Measurements from ENCODE around the gene FOXO4. TPM values are rescaled to one million over a fixed set of nuclear protein-coding genes. Genes with fewer than 3 reads are reported as not detected.

Gene FOXO4
- total RNA-seq, 1 donor from 2014 or later, result 12.0 TPM

DNA sequence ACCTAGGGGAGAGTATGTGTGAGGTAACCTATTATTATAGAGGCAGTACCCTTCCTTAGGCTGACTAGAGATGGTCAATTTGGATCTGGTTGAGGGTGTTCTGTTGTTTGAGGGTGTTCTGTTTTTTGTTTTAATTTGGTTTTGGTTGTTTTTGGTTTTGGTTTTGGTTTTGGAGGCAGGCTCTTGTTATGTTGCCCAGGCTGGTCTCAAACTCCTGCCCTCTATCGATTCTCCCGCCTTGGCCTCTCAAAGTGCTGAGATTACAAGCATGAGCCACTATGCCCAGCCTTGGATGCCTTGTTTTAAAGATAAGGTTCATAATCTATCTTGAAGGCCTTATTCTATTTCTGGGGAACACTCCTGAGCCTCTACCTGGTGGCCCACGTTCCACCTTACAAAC, 10.0 kb downstream of the FOXO4 start:
- no peak overlapping the region for H3K27ac Mint-ChIP-seq (ENCODE audit: unreplicated experiment)

DNA sequence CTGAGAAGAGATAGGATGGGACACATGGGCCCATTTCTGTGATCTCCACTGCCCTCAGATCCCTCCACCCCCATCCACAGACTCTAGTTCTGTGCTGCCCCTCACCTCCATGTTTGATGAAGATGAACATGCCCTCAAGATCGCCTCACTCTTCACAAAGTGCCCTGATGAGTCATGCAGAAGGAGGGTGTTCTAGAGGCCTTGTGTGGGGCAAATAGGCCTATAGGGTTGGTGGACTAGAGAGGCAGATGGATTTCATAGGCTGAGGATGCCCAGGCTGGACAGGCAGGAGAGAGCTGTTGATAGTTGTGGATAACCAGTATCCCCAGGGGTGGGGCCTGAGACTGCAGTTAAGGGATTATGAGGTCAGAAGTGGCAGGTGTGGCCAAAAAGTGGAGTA, 10.8 kb downstream of the FOXO4 start, which contains the start of gene CXorf65:
CXorf65 (minus strand) TSS at position 314 of the 400 bp plus-strand sequence; CDS start at position 130, 184 bp downstream.
- H3K27ac Mint-ChIP-seq (ENCODE audit: unreplicated experiment), result peak within 1 kb of the TSS; percentile 86
- H3K4me1 Mint-ChIP-seq, result peaks cover 52% of the 10 kb centered on the region
- TF ChIP-seq, protein P1, sequence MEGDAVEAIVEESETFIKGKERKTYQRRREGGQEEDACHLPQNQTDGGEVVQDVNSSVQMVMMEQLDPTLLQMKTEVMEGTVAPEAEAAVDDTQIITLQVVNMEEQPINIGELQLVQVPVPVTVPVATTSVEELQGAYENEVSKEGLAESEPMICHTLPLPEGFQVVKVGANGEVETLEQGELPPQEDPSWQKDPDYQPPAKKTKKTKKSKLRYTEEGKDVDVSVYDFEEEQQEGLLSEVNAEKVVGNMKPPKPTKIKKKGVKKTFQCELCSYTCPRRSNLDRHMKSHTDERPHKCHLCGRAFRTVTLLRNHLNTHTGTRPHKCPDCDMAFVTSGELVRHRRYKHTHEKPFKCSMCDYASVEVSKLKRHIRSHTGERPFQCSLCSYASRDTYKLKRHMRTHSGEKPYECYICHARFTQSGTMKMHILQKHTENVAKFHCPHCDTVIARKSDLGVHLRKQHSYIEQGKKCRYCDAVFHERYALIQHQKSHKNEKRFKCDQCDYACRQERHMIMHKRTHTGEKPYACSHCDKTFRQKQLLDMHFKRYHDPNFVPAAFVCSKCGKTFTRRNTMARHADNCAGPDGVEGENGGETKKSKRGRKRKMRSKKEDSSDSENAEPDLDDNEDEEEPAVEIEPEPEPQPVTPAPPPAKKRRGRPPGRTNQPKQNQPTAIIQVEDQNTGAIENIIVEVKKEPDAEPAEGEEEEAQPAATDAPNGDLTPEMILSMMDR (conservative IDR thresholded peaks at IDR 0.05), result no peak
- no peaks in the 10 kb centered on the region for H3K27me3 Mint-ChIP-seq (ENCODE audit: low read depth)
- no peak for DNase-seq (ENCODE audit: low read depth, low spot score)
- H3K9me3 Mint-ChIP-seq, result peaks cover 4% of the 10 kb centered on the region
- H3K36me3 Mint-ChIP-seq (ENCODE audit: low read depth), result peaks cover 2% of the 10 kb centered on the region
- H3K4me3 Mint-ChIP-seq, result peak within 1 kb of the TSS; percentile 44

More for the DNA sequence above, 10.0 kb downstream of the FOXO4 start:
- TF ChIP-seq, protein P1 (conservative IDR thresholded peaks at IDR 0.05), result no peak
- Mint-ChIP-seq H3K36me3 (ENCODE audit: low read depth) (peaks cover 2% of the 10 kb centered on the region), H3K9me3 (peaks cover 4% of the 10 kb centered on the region), H3K4me3 (no peak overlapping the region), H3K4me1 (peaks cover 52% of the 10 kb centered on the region), H3K27me3 (ENCODE audit: low read depth) (peaks cover 3% of the 10 kb centered on the region)
- DNase-seq (ENCODE audit: low read depth, low spot score), result no peak

DNA sequence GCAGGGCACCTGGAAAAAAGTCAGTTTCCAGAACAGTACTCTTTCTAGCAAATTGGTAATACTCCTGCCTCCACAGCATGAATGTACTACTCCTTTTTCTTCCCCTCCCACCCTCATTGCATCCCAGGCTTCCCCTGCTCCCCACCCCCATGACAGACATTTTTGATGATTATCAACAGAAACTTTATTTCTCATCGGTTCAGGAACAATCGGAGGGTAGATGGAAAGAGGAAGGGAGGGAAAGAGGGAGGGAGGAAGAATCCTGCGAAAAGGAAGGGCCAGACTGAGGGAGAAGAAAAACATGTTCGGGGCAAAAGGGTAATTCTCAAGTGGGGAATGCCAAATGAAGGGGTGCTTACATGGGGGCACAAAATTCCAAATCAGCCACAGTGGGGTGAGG, 11.6 kb downstream of the FOXO4 start:
- H3K4me1 Mint-ChIP-seq, result peaks cover 52% of the 10 kb centered on the region
- peaks cover 6% of the 10 kb centered on the region for H3K9me3 Mint-ChIP-seq
- peaks cover 2% of the 10 kb centered on the region for H3K36me3 Mint-ChIP-seq (ENCODE audit: low read depth)
- DNase-seq (ENCODE audit: low read depth, low spot score), result no peak
- TF ChIP-seq, protein P1 (conservative IDR thresholded peaks at IDR 0.05), result no peak
- no peak overlapping the region for H3K27ac Mint-ChIP-seq (ENCODE audit: unreplicated experiment)
- H3K4me3 Mint-ChIP-seq, result peak overlapping the region; percentile 44
- no peaks in the 10 kb centered on the region for H3K27me3 Mint-ChIP-seq (ENCODE audit: low read depth)

DNA sequence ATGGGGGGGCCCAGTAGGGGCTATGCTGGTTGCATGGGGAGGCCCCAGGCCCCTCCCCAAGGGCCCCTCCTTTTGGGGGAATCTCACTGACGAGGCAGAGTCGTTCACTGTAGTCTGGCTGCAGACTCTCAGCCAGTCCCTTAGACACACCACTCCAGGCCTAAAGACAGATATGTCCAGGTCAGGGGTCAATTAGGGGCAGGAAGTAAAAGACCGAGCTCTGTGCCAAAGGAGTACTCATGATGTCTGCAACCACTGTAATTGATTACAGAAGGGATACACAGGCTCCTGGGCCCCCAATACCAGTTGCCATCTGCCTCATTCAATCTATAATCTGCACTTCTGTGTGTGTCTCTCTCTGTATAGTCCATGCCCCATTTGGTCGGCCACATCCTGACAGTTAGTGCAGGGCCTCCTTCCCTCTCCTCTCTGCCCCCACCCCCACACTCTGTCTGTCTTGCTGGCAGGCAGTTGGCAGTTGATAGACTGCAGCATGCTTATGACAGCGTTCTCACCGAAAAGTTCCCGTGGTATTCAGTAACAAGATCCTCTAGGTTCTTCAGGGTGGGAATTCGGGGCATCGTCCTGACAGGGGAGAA, 12.2 kb downstream of the FOXO4 start:
- no peak for DNase-seq (ENCODE audit: low read depth, low spot score)
- peak overlapping the region; percentile 83 for H3K27ac Mint-ChIP-seq (ENCODE audit: unreplicated experiment)
- TF ChIP-seq, protein P1 (conservative IDR thresholded peaks at IDR 0.05), result no peak
- peaks cover 2% of the 10 kb centered on the region for H3K36me3 Mint-ChIP-seq (ENCODE audit: low read depth)
- H3K9me3 Mint-ChIP-seq, result peaks cover 7% of the 10 kb centered on the region
- H3K4me1 Mint-ChIP-seq, result peaks cover 45% of the 10 kb centered on the region
- H3K27me3 Mint-ChIP-seq (ENCODE audit: low read depth), result no peaks in the 10 kb centered on the region
- H3K4me3 Mint-ChIP-seq, result peak overlapping the region; percentile 44

DNA sequence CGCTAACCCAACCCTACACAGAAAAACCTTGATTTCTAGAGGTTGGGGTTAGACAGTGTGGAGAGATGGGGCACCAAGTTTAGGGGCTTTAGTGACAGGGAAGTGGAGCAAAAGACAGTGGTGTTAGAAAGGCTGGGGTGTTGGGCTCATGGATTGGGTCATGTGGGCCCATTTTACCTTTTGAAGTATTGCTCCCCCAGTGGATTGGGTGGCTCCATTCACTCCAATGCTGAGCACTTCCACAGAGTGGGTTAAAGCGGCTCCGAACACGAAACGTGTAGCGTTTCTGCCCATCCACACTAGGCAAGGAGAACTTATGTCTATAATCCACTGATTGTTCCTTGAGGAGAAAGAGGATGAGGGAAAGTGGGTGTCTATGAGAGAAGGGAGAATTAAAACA, 13.4 kb downstream of the FOXO4 start:
- Mint-ChIP-seq H3K36me3 (ENCODE audit: low read depth) (peaks cover 2% of the 10 kb centered on the region), H3K4me3 (no peak overlapping the region), H3K27me3 (ENCODE audit: low read depth) (no peaks in the 10 kb centered on the region), H3K9me3 (peaks cover 10% of the 10 kb centered on the region), H3K27ac (ENCODE audit: unreplicated experiment) (no peak overlapping the region), H3K4me1 (peaks cover 36% of the 10 kb centered on the region)
- no peak for DNase-seq (ENCODE audit: low read depth, low spot score)
- TF ChIP-seq, protein P1 (conservative IDR thresholded peaks at IDR 0.05), result no peak

Measured in neural crest cell (in vitro differentiated cells).